GM21447 (cell line): ENCODE results near the gene CPSF3.

Experiments
- ATAC-seq: cut with Tn5 transposase; IDR thresholded peaks from one replicate; pipeline ENCODE4 v1.9.1; 2021; ENCODE audit not compliant: unreplicated experiment

The CPSF3 gene

GRCh38 chr2:9416962-9417316 is 6.5 kb upstream of the CPSF3 start:
- ATAC-seq = no peak

GRCh38 chr2:9417725-9418124 is 5.7 kb upstream of the CPSF3 start:
- no peak for ATAC-seq

GRCh38 chr2:9418746-9419145 is 4.7 kb upstream of the CPSF3 start:
- ATAC-seq = no peak

GRCh38 chr2:9419541-9419940 is 3.9 kb upstream of the CPSF3 start:
- no peak for ATAC-seq

- ATAC-seq = no peak
These were observed 3.0 kb upstream of the CPSF3 start for GRCh38 chr2:9420495-9420894.

- ATAC-seq = peak; percentile 29
These were observed 944 bp upstream of the CPSF3 start for GRCh38 chr2:9422321-9423099.

- ATAC-seq = peak; percentile 23
These were observed 443 bp downstream of the CPSF3 start for GRCh38 chr2:9423922-9424272.

GRCh38 chr2:9424447-9425164 is 1.2 kb downstream of the CPSF3 start:
- no peak for ATAC-seq

- no peak for ATAC-seq
These were observed 5.6 kb downstream of the CPSF3 start for GRCh38 chr2:9428965-9429577.

GRCh38 chr2:9430316-9431293 is 7.2 kb downstream of the CPSF3 start:
- no peak for ATAC-seq

- no peak for ATAC-seq
These were observed 11.0 kb downstream of the CPSF3 start for GRCh38 chr2:9434489-9434888.

GRCh38 chr2:9439536-9439935 is 16.1 kb downstream of the CPSF3 start:
- ATAC-seq = no peak

- ATAC-seq = no peak
These were observed 16.7 kb downstream of the CPSF3 start for GRCh38 chr2:9440058-9440727.

- no peak for ATAC-seq
These were observed 18.1 kb downstream of the CPSF3 start for GRCh38 chr2:9441556-9441955.

- no peak for ATAC-seq
These were observed 20.1 kb downstream of the CPSF3 start for GRCh38 chr2:9443526-9443925.

- no peak for ATAC-seq
These were observed 21.6 kb downstream of the CPSF3 start for GRCh38 chr2:9445089-9445488.

GRCh38 chr2:9451231-9451630 is 27.8 kb downstream of the CPSF3 start:
- no peak for ATAC-seq

- no peak for ATAC-seq
These were observed 37.1 kb downstream of the CPSF3 start for GRCh38 chr2:9460441-9461017.

GRCh38 chr2:9461079-9461478 is 37.6 kb downstream of the CPSF3 start:
- no peak for ATAC-seq

GRCh38 chr2:9462313-9462712 is 38.9 kb downstream of the CPSF3 start:
- ATAC-seq = no peak
